ENCODE measurements around the gene CYB5R2. TPM values are rescaled to one million over a fixed set of nuclear protein-coding genes. Genes with fewer than 3 reads are reported as not detected.

Gene CYB5R2
- polyA plus RNA-seq, 2 of the 4 experiments (the other 2 are of a cell fraction): 2.4 to 6.3 TPM

Other genes starting within 250 kb of the CYB5R2 start
- 0.05 TPM in 1 of 2 replicates, not detected in the other for gene OLFML1, start 188.0 kb downstream of the CYB5R2 start, polyA plus RNA-seq (2011; rRNA removed)
- gene OLFML1, start 188.0 kb downstream of the CYB5R2 start, polyA plus RNA-seq (2017; fragmentation: RNase III; extraction: RNeasy Plus Mini Kit Qiagen cat#74134 plus additional on column Dnase treatment): not detected in 3 replicates
- gene PPFIBP2, start 159.5 kb downstream of the CYB5R2 start, polyA plus RNA-seq (2011; rRNA removed): 32.5 and 58.4 TPM in 2 replicates
- 12.1 to 16.2 TPM (median 13.4 TPM) in 3 replicates for gene PPFIBP2, start 159.5 kb downstream of the CYB5R2 start, polyA plus RNA-seq (2017; fragmentation: RNase III; extraction: RNeasy Plus Mini Kit Qiagen cat#74134 plus additional on column Dnase treatment)
- gene OVCH2, start 33.0 kb upstream of the CYB5R2 start, polyA plus RNA-seq (2011; rRNA removed): not detected in 2 replicates
- not detected in 3 replicates for gene OVCH2, start 33.0 kb upstream of the CYB5R2 start, polyA plus RNA-seq (2017; fragmentation: RNase III; extraction: RNeasy Plus Mini Kit Qiagen cat#74134 plus additional on column Dnase treatment)
- not detected in 2 replicates for gene OR5P2, start 123.4 kb upstream of the CYB5R2 start, polyA plus RNA-seq (2011; rRNA removed)
- gene OR5P2, start 123.4 kb upstream of the CYB5R2 start, polyA plus RNA-seq (2017; fragmentation: RNase III; extraction: RNeasy Plus Mini Kit Qiagen cat#74134 plus additional on column Dnase treatment): not detected in 3 replicates
- not detected in 2 replicates for gene OR5P3, start 157.3 kb upstream of the CYB5R2 start, polyA plus RNA-seq (2011; rRNA removed)
- gene OR5P3, start 157.3 kb upstream of the CYB5R2 start, polyA plus RNA-seq (2017; fragmentation: RNase III; extraction: RNeasy Plus Mini Kit Qiagen cat#74134 plus additional on column Dnase treatment): not detected in 3 replicates

Data from A549 (cell line).